ENCODE data around the gene BDNF.

The BDNF gene

DNA sequence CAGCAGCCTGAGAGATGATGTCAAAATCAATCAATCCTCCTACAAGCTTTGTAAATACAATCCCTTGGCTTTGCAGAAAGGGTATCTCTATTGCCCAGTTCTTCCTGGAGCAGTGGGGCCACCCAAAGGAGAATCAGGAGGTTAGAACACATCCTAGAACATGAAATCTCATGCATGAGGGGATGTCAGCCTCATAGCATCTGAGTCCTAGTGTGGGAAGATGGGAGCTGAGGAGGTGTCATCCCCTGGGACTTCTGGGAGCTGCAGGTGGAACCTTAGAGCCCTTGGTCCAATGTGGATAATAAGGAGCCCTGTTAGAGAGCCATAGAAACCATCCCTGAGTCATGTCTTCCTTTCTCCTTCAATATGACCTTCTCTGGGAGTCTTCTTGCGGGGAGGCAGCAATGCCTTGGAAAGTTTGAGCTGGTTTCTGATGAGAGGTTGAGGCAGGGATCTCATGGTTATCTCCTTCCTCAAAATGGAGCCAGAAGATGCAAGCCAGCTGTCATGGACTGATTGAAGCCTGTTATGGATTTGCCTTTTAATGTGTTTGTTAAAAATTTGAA, 74.8 kb downstream of the BDNF start:
- DNase-seq (ENCODE audit: low spot score), result no peak

DNA sequence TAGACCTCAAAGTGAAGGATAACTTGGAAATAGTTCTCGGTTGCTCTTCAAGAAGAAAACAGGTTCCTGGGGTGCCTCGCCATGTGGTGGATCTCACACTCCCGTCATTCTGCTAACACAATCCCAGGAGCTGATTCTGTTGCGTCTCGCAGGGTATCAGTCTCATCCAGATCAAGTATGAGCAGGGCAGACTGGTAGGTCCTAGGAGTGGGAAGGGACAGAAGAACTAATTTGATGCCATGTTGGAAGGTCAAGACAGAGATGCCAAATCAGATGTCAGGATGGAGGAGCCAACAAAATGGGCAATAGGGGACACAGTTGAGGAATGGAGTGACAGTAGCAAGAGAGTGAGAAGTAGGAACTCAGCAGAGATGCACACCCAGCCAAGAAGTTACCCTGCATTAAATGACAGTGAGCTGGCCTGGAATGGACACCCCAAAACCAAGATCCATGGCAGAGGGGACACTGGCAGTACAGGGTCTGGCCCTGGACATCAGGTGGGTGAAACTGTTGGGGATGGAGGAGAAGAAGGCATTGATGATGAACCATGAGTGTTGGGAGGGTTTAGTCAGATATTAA, 76.2 kb downstream of the BDNF start:
- DNase-seq (ENCODE audit: low spot score), result no peak

DNA sequence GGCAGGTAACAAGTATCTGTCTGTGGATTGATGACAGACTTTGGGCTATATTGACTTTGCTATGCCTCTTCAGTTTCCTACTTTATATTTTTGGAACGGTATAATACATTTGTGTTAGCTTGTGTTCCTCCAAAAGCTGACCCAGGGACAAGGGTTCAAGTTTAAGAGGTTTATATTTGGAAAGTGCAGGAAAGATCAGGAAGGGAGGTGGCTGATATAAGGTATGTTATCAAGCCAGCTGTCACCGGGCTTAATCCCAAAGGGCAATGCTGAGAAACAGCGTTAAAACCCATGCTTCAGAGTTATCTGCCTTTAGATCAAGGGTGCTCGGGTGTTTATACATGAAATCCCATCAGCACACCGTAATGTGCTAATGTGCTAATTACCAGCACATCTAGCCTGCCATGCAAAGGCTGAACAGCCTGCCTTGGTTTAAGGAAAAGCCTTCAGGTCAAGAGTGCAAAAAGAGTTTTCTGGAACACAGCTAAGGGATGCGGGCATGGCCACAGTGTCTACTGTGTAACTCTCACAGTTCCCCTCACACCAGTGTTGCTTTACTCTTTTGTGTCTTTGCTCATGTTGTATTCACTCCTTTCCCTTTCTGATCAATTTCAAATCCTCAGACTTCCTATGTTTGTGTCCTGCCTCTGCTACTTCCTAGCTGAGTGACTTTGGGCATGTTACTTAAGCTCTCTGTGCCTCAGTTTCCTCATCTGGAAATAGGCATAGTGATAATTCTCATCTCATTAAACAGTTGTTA, 77.5 kb downstream of the BDNF start:
- DNase-seq (ENCODE audit: low spot score), result no peak

DNA sequence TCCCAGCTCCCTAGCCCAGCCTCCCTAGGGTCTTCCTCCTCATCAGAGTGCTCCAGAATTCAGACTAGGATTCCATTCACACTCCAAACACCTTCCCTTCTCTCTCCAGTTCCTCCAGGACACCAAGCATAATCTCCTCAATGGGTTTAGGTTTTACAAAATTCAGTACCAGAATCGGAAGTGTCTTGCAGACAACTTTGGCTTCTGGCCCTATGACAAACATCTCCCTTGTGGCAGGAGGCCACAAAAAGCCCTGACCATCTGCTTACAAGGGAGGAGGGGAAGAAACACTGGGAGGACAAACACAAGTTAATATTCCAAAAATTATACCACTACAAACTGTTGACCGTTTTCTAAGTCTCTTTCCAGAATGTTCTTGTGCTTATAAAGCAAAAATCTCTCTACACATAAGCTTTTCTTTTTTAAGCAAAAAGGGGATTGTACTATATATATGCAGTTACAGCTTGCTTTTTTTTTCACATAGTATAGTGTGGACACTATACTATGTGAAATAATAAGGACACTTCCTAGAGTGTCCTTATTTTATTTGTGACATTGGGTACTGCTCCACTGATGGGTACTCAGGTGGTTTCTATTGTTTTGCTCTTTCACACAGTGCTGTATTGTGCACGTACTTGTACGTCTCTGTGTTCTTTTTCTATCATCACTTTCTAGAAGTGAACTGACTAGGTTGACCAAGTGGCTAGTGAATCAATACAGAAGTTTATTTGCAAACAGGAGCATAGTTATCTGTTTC, 78.7 kb downstream of the BDNF start:
- DNase-seq (ENCODE audit: low spot score), result peak; percentile 71

DNA sequence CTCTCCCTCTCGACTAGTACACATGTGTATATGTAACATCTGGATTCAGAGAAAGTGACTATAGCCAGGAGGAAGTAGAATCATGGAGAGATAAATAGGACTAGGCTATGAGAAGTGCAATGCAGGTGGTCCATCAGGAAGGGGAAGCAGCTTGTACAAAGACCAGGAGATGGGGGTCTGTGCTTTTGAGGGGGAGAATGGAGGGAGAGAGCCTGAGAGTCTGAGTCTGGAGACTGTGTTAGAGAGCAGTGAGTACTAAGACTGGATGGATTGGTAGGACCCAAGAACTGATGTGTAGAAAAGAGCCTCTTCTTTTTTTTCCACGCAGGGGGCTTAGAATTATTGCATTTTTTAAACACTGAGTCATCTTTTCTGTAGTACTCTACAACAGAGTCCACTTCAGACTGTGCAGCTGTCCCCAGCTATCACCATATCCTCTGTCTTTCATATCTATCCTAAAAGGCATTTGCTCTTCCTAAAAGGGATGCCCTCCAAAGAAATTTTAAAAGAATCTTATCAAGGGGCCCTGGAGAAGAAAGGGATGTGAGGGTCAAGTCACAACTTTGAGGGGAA, 80.4 kb downstream of the BDNF start:
- DNase-seq (ENCODE audit: low spot score), result no peak

DNA sequence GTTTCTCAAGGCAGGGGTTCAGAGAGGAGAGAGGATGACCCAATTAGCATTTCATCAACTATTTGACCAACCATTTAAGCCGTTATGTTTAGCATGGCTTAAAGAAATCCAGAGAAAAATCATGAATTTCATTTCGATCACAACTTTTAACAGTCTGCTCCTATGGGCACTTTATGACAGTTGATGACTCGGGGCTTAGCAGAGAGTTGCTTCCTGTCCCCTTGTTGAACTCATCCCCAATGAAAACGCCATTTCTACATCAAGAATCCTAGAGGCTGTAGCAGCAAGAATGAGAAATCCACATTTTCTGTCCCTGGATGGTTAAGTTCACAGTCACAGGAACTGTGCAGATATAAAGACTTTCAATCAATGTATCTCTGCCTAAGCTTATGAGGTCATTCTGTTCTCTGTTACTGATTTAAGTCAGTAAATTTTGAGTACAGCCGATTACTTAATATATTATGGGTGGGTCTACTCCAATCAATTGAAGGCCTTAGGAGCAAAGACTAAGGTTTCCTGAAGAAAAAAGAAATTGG, 81.1 kb downstream of the BDNF start:
- no peak for DNase-seq (ENCODE audit: low spot score)

DNA sequence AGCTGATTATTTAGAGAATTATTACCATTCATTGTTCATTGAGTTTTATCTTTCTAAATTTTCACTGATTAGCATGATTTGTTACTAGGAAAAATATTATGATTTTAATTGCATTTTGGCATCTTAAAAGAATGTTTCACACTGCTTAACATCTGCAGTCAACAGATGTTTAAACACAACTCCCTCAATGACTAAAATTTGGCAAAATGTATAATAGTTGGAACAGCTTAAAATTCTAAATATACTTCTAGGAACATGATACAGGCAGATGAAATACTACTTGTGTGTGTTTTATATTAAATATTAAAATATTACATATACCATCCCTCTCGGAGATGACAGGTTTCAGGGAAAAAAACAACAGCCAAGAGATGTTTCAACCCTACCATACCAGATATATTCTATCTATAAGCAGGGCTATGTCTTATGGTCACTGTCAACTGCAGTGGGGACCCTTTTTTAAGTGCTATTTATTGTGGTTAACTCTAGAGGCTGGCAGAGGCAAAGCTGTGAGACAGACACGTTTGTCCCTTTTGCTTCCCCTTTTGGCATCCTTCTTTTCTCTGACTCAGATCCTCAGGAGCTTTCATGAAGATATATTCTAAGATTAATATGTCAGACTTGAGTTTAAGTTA, 81.9 kb downstream of the BDNF start:
- no peak for DNase-seq (ENCODE audit: low spot score)

DNA sequence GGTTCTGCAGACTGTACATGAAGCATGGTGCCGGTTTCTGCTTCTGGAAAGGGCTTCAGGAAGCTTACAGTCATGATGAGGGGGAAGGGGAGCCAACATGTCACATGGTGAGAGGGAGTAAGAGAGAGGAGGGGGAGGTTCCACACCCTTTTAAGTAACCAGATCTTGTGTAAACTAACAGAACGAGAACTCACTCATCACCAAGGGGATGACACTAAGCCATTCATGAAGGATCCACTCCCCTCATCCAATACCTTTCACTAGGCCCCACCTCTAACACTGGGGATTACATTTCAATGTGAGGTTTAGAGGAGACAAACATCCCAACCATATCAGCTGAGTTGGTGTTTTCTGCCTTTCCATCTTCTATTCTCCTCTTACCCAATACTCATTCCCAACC, 83.5 kb downstream of the BDNF start:
- no peak for DNase-seq (ENCODE audit: low spot score)

DNA sequence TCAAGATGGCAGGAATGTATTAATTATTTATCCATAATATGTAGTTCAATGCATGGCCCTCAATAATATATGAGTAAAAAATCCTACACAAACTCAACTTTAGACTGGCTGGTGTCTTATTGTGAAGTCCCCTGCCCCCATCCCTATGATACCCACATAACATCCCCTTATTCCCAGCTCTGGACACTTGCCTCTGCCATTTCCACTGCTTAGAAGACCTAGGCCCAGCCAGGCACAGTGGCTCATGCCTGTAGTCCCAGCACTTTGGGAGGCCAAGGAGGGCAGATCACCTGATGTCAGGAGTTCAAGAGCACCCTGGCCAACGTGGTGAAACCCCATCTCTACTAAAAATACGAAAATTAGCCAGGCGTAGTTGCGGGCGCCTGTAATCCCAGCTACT, 84.4 kb downstream of the BDNF start:
- DNase-seq (ENCODE audit: low spot score), result no peak

DNA sequence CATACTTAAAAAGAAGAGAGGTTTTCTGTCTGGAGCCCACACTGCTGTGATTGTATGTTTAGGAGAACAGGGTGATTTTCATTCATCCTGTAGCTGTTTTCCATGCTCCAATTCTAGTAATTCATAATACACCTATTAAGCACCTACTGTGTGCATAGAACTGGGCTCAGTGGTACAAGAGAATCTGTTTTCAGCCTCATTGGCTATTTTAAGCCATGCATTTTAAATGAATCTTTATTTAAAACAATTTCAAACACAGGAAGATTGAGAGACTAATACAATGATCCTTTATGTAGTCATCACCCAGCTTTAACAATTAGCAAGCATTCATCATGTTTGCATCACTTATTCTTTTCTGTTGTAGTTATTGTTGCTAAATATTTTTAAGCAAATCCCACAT, 86.2 kb downstream of the BDNF start:
- DNase-seq (ENCODE audit: low spot score), result no peak

DNA sequence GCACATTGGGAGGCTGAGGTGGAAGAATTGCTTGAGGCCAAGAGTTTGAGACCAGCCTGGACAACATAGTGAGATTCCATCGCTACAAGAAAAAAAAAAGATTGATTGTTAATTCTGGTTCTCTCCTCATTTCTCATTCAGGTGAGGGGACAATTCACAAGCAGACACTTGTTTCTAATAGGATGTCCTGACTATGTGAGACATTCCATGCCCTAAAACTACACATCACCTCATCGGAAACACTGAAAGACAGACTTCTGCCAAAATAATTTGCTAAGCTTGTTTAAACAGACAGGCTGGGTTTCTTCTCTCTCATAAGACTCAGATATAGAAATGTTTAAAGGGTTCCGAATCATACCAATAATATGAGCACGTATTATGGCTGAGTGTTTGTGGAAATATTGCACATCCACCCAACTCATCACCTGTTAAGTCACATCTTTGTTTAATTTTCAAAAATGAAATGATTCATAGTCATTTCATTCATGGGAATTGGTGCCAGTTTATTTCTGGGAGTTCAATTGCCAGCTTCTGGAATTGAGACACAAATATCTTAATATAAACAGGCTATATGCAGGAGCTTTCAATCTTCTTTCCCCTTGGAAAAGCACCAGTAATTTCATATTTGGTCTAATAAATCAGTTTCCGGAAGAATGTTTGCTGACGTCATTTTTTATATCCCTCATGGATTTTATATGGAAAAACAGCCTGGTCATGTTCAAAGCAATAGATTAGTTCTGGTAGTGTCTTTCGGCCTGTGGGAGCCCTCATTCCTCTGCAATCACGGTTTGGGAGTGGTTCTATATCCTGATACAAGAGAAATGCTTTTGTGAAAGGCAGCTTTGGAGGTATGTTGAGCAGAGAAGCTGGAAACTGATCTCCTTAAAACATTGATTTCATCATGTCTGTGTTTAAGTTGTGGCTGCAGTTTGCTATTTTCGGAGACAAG, 87.0 kb downstream of the BDNF start:
- DNase-seq (ENCODE audit: low spot score), result no peak

DNA sequence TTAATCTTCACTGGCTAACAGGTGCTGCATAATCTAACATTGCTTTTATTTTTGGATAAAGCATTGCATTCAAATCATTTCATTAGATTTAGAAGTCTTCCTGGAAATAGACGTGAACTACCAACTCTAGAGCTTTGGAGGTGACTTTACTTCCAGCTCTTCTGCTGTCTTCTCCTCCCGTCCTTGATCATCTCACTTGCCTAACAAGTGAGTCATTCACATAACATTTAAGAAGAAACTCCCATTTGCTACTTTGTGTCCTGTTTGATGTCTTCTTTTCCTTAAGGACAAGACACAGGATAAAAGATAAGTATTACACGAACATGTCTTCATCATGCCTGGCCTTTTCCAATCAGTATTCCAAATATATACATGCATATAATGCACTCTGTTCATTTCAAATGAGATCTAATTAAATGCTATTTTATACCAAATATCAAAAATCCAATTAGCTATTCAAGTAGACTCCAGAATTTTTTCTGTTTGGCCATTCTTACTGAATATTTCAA, 88.3 kb downstream of the BDNF start:
- DNase-seq (ENCODE audit: low spot score), result peak; percentile 19

DNA sequence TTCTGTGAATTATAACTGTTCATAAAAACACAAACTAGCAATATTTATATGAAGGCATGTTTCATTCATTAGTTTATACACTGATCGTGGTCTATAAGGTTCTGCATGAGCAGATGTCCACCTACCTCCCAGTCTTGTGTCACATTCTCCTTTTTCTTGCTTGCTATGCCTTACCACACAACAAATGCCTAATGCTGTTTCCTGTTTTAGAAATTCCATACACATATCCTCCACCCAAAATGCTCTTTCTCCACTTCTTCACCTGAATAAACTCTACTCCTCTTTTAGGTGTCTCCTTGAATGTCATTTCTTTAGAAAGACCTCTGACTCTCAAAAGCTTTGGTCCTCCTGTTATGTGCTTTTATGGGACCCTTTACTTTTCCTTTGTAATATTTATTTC, 88.9 kb downstream of the BDNF start:
- DNase-seq (ENCODE audit: low spot score), result no peak

DNA sequence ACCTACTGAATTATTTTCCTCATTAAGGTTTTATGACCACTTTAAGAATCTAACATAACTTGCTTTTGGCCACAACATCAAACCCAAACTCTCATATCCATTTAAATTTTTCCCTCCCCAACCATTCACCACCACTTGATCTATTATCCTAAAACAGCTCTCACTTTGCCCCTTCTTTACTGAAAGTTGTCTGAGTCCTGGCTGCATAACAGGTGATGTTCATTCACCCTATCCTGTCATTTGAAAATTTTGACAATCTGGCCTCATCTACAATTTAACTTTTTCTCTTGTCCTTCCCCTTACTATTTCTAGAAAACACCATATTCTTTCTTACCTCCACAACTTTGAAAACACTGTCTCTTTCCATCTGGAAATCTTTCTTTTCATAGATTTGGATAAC, 89.3 kb downstream of the BDNF start:
- no peak for DNase-seq (ENCODE audit: low spot score)

DNA sequence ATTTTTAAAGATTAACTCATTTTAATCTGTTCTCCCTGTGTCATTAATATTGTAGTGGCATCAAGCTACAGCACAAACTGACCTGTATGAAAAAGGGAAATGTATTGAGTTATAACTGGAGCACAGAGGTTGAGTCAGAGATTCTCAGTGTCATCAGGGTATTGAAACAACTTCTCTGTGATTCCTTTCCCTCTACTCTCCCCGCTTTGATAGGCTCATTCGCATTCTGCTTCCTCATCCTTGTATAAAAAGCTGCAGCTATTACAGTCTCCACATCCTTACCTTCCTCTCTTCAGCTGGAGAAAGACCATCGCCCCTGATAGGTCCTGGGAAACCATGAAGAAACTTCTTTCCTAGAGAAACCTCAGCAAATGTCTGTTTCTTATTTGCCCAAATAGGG, 90.0 kb downstream of the BDNF start:
- no peak for DNase-seq (ENCODE audit: low spot score)

DNA sequence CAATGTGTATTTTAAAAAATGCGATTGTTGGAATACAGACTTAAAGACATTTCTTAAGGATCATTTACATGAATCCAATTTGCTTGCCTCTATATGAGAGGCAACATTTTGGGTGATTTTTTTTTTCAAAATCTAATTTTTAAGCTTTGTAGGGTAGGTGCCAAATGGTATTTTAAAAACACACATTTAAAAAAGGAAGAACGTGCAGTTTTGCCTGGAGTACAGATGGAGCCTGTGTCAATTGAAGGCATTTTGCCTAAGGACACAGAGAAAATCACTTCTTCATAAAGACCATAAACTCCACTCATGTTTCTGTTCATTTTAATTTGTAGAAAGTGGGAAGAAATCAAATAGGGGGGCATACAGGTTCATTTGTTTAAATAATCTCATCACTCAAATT, 91.3 kb downstream of the BDNF start:
- no peak for DNase-seq (ENCODE audit: low spot score)

DNA sequence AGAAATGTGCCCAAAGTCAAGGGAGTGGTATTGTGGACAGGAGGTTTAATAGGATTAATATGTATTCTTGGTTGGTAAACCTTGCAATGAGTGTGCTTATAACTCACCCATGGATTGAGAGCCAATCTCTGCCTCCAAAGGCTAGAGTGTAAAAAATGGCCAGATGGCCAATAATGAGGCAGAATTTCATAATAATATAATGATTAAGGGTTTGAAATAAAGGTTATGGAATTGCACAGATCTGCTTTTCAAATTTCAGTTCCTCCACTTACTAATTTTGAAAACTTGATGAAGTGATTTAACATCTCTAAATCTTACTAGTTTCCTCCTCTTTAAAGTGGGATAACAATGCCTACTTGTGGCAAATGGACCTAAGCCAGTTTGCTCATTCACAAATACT, 94.8 kb downstream of the BDNF start:
- DNase-seq (ENCODE audit: low spot score), result no peak
